ENCODE measurements around the gene SORT1. TPM values are rescaled to one million over a fixed set of nuclear protein-coding genes. Genes with fewer than 3 reads are reported as not detected.
"Not testable (repeated sequence)": the region's sequence is repeated elsewhere in the genome, so short reads cannot be mapped to it uniquely, and the experiment has no call there.

The SORT1 gene
- total RNA-seq, 2 donors from 2014 or later = 44.9 to 46.2 TPM

GRCh38 chr1:109292364-109292763, 105.4 kb downstream of the SORT1 start:
- H3K27ac Mint-ChIP-seq = no peak overlapping the region
- H3K27me3 Mint-ChIP-seq (ENCODE audit: insufficient read depth) = peaks cover 3% of the 10 kb centered on the region
- Histone ChIP-seq H3K4me1 (ENCODE audit: control insufficient read depth, insufficient read depth, low read length) (no peaks in the 10 kb centered on the region), H3K9ac (ENCODE audit: extremely low read depth, low read length, poor library complexity, severe bottlenecking) (no peak overlapping the region), H3K36me3 (ENCODE audit: control insufficient read depth, insufficient read depth, low read length) (no peaks in the 10 kb centered on the region), H3K9me3 (ENCODE audit: control insufficient read depth, low read length) (no peaks in the 10 kb centered on the region), H3K4me3 (ENCODE audit: low read length) (no peak overlapping the region), H3K27me3 (ENCODE audit: control insufficient read depth, insufficient read depth, low read length, poor library complexity, severe bottlenecking) (peaks cover 17% of the 10 kb centered on the region), H3K27ac (ENCODE audit: low read depth, low read length) (no peak overlapping the region)
- no peaks in the 10 kb centered on the region for H3K36me3 Mint-ChIP-seq (ENCODE audit: low read depth)
- peaks cover 6% of the 10 kb centered on the region for H3K9me3 Mint-ChIP-seq
- peaks cover 7% of the 10 kb centered on the region for H3K4me1 Mint-ChIP-seq
- TF ChIP-seq, protein P1, sequence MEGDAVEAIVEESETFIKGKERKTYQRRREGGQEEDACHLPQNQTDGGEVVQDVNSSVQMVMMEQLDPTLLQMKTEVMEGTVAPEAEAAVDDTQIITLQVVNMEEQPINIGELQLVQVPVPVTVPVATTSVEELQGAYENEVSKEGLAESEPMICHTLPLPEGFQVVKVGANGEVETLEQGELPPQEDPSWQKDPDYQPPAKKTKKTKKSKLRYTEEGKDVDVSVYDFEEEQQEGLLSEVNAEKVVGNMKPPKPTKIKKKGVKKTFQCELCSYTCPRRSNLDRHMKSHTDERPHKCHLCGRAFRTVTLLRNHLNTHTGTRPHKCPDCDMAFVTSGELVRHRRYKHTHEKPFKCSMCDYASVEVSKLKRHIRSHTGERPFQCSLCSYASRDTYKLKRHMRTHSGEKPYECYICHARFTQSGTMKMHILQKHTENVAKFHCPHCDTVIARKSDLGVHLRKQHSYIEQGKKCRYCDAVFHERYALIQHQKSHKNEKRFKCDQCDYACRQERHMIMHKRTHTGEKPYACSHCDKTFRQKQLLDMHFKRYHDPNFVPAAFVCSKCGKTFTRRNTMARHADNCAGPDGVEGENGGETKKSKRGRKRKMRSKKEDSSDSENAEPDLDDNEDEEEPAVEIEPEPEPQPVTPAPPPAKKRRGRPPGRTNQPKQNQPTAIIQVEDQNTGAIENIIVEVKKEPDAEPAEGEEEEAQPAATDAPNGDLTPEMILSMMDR (conservative IDR thresholded peaks at IDR 0.05) = no peak
- 83 to 96% methylated on average over 7 to 9 of the region's 9 CpGs for WGBS, 2 experiments (ENCODE audit: insufficient coverage in 1 of 2, insufficient read length in 1 of 2)
- no peak for DNase-seq
- no peak overlapping the region for H3K4me3 Mint-ChIP-seq

- Mint-ChIP-seq H3K4me1 (peaks cover 7% of the 10 kb centered on the region), H3K27ac (no peak overlapping the region), H3K36me3 (ENCODE audit: low read depth) (no peaks in the 10 kb centered on the region), H3K4me3 (no peak overlapping the region), H3K27me3 (ENCODE audit: insufficient read depth) (peaks cover 3% of the 10 kb centered on the region), H3K9me3 (peaks cover 6% of the 10 kb centered on the region)
- 81 to 97% methylated on average over 4 to 6 of the region's 6 CpGs for WGBS, 2 experiments (ENCODE audit: insufficient coverage in 1 of 2, insufficient read length in 1 of 2)
- peaks cover 17% of the 10 kb centered on the region for H3K27me3 ChIP-seq (ENCODE audit: control insufficient read depth, insufficient read depth, low read length, poor library complexity, severe bottlenecking)
- no peaks in the 10 kb centered on the region for H3K36me3 ChIP-seq (ENCODE audit: control insufficient read depth, insufficient read depth, low read length)
- no peak for DNase-seq
- no peak overlapping the region for H3K9ac ChIP-seq (ENCODE audit: extremely low read depth, low read length, poor library complexity, severe bottlenecking)
- H3K4me3 ChIP-seq (ENCODE audit: low read length) = no peak overlapping the region
- H3K4me1 ChIP-seq (ENCODE audit: control insufficient read depth, insufficient read depth, low read length) = no peaks in the 10 kb centered on the region
- H3K27ac ChIP-seq (ENCODE audit: low read depth, low read length) = no peak overlapping the region
- TF ChIP-seq, protein P1 (conservative IDR thresholded peaks at IDR 0.05) = no peak
- H3K9me3 ChIP-seq (ENCODE audit: control insufficient read depth, low read length) = no peaks in the 10 kb centered on the region
Observed at GRCh38 chr1:109290998-109291397, 106.7 kb downstream of the SORT1 start.

GRCh38 chr1:109290137-109290536, 107.6 kb downstream of the SORT1 start:
- no peak for DNase-seq
- Histone ChIP-seq H3K9ac (ENCODE audit: extremely low read depth, low read length, poor library complexity, severe bottlenecking) (no peak overlapping the region), H3K27me3 (ENCODE audit: control insufficient read depth, insufficient read depth, low read length, poor library complexity, severe bottlenecking) (peaks cover 16% of the 10 kb centered on the region), H3K4me1 (ENCODE audit: control insufficient read depth, insufficient read depth, low read length) (no peaks in the 10 kb centered on the region), H3K36me3 (ENCODE audit: control insufficient read depth, insufficient read depth, low read length) (no peaks in the 10 kb centered on the region), H3K9me3 (ENCODE audit: control insufficient read depth, low read length) (no peaks in the 10 kb centered on the region), H3K27ac (ENCODE audit: low read depth, low read length) (no peak overlapping the region), H3K4me3 (ENCODE audit: low read length) (no peak overlapping the region)
- H3K36me3 Mint-ChIP-seq (ENCODE audit: low read depth) = no peaks in the 10 kb centered on the region
- peaks cover 6% of the 10 kb centered on the region for H3K9me3 Mint-ChIP-seq
- H3K27me3 Mint-ChIP-seq (ENCODE audit: insufficient read depth) = peaks cover 3% of the 10 kb centered on the region
- 83 to 100% methylated on average over 1 of the region's 1 CpG for WGBS, 2 experiments (ENCODE audit: insufficient coverage in 1 of 2, insufficient read length in 1 of 2)
- peaks cover 7% of the 10 kb centered on the region for H3K4me1 Mint-ChIP-seq
- H3K27ac Mint-ChIP-seq = no peak overlapping the region
- no peak overlapping the region for H3K4me3 Mint-ChIP-seq
- TF ChIP-seq, protein P1 (conservative IDR thresholded peaks at IDR 0.05) = no peak

DNA sequence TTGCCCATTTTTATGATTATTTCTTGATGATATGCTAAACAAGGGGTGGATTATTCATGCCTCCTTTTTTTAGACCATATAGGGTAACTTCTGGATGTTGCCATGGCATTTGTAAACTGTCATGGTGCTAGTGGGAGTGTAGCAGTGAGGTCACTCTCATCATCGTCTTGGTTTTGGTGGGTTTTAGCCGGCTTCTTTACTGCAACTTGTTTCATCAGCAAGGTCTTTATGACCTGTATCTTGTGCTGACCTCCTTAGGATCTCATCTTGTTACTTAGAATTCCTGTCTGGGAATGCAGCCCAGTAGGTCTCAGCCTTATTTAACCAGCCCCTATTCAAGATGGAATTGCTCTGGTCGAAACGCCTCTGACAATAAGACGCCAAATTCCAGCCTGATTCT, 111.0 kb downstream of the SORT1 start:
- H3K4me3 Mint-ChIP-seq; H3K27me3 Mint-ChIP-seq (ENCODE audit: insufficient read depth); H3K4me1 ChIP-seq (ENCODE audit: control insufficient read depth, insufficient read depth, low read length); H3K4me3 ChIP-seq (ENCODE audit: low read length); H3K27me3 ChIP-seq (ENCODE audit: control insufficient read depth, insufficient read depth, low read length, poor library complexity, severe bottlenecking); H3K9ac ChIP-seq (ENCODE audit: extremely low read depth, low read length, poor library complexity, severe bottlenecking); H3K27ac Mint-ChIP-seq; H3K9me3 Mint-ChIP-seq; H3K36me3 Mint-ChIP-seq (ENCODE audit: low read depth); H3K9me3 ChIP-seq (ENCODE audit: control insufficient read depth, low read length); H3K27ac ChIP-seq (ENCODE audit: low read depth, low read length); H3K36me3 ChIP-seq (ENCODE audit: control insufficient read depth, insufficient read depth, low read length); DNase-seq: not testable (repeated sequence)
- 89 to 100% methylated on average over 3 to 5 of the region's 5 CpGs for WGBS, 2 experiments (ENCODE audit: insufficient coverage in 1 of 2, insufficient read length in 1 of 2)
- H3K4me1 Mint-ChIP-seq = peaks cover 19% of the 10 kb centered on the region

Measured in endodermal cell (in vitro differentiated cells).